Hepatocyte (in vitro differentiated cells): ENCODE results near the gene SCFD2. TPM values are rescaled to one million over a fixed set of nuclear protein-coding genes. Genes with fewer than 3 reads are reported as not detected.

Source experiments
- DNase-seq: peaks from one replicate; pipeline ENCODE4 v3.0.0-alpha.2; 2016; ENCODE audit warnings: low spot score
- H2AFZ ChIP-seq: fragments of 200-600 bp; sonication (generic); 2 replicates; pipeline ENCODE4 v1.6.0; 2016; ENCODE audit warnings: antibody characterized with exemption, mild to moderate bottlenecking
- H3K27ac ChIP-seq: fragments of 200-600 bp; sonication (generic); 2 replicates; pipeline ENCODE4 v1.5.1; 2016; ENCODE audit warnings: mild to moderate bottlenecking
- H3K27me3 ChIP-seq: fragments of 200-600 bp; sonication (generic); 2 replicates; pipeline ENCODE4 v1.6.1; 2016
- H3K36me3 ChIP-seq: fragments of 200-600 bp; sonication (generic); replicated peaks from 2 replicates; pipeline ENCODE4 v1.5.1; 2016; ENCODE audit warnings: low read depth; ENCODE audit not compliant: insufficient read depth
- H3K4me1 ChIP-seq: fragments of 200-600 bp; sonication (generic); 2 replicates; pipeline ENCODE4 v1.5.1; 2016; ENCODE audit warnings: mild to moderate bottlenecking, moderate library complexity; ENCODE audit not compliant: insufficient read depth
- H3K4me2 ChIP-seq: fragments of 200-600 bp; sonication (generic); 2 replicates; pipeline ENCODE4 v1.6.0; 2016
- H3K4me3 ChIP-seq: fragments of 200-600 bp; sonication (generic); 2 replicates; pipeline ENCODE4 v1.5.1; 2016; ENCODE audit warnings: mild to moderate bottlenecking
- H3K79me2 ChIP-seq: fragments of 200-600 bp; sonication (generic); 2 replicates; pipeline ENCODE4 v1.6.0; 2017; ENCODE audit warnings: mild to moderate bottlenecking
- H3K9me2 ChIP-seq: fragments of 200-600 bp; sonication (generic); replicated peaks from 2 replicates; pipeline ENCODE4 v1.6.0; 2017; ENCODE audit warnings: mild to moderate bottlenecking; ENCODE audit not compliant: insufficient read depth
- H3K9me3 ChIP-seq: fragments of 200-600 bp; sonication (generic); 2 replicates; pipeline ENCODE4 v1.5.1; 2016; ENCODE audit warnings: low read depth, mild to moderate bottlenecking
- H4K20me1 ChIP-seq: fragments of 200-600 bp; sonication (generic); 2 replicates; pipeline ENCODE4 v1.6.0; 2016; ENCODE audit warnings: mild to moderate bottlenecking; ENCODE audit not compliant: insufficient read depth, poor library complexity, severe bottlenecking
- CTCF ChIP-seq: fragments of 200-600 bp; sonication (generic); IDR thresholded peaks from 2 replicates; pipeline ENCODE4 v1.5.1; 2016; ENCODE audit warnings: antibody characterized with exemption, mild to moderate bottlenecking; ENCODE audit not compliant: poor library complexity
- EZH2 ChIP-seq: fragments of 200-600 bp; sonication (generic); IDR thresholded peaks from 2 replicates; pipeline ENCODE4 v1.6.1; 2016; ENCODE audit warnings: antibody characterized with exemption, mild to moderate bottlenecking, borderline replicate concordance
- EZH2phosphoT487 ChIP-seq: fragments of 200-600 bp; sonication (generic); IDR thresholded peaks from one replicate; pipeline ENCODE4 v1.6.1; 2018; ENCODE audit warnings: antibody characterized with exemption, mild to moderate bottlenecking, low read depth, moderate library complexity; ENCODE audit not compliant: unreplicated experiment, severe bottlenecking
- WGBS: methylation state at CpG from one replicate; pipeline ENCODE4 v1.1.6; 2016; ENCODE audit warnings: low lambda C conversion rate; ENCODE audit errors: missing lambda C conversion rate; 5-methylcytosine and 5-hydroxymethylcytosine counted together
- polyA plus RNA-seq: library from polyadenylated mRNA; unstranded; fragments of >200 nt; fragmentation: Nextera tagmentation; extraction: Ambion mirVana; gene quantifications from 2 replicates; pipeline ENCODE4 v1.2.1, GENCODE V29; 2016
- total RNA-seq: library from RNA; depleted of rRNA; stranded (reverse); fragments of >200 nt; gene quantifications from 2 replicates; pipeline ENCODE4 v1.2.3, GENCODE V29; 2014

The SCFD2 gene
- total and polyA plus RNA-seq, 2 experiments from 2014 or later: 8.4 to 15.7 TPM

- Histone ChIP-seq H3K79me2 (no peaks in the 10 kb centered on the region), H3K27ac (no peak overlapping the region), H3K27me3 (no peaks in the 10 kb centered on the region), H4K20me1 (no peaks in the 10 kb centered on the region), H3K4me2 (no peak overlapping the region), H3K9me3 (no peaks in the 10 kb centered on the region), H3K4me3 (no peak overlapping the region), H3K9me2 (no peaks in the 10 kb centered on the region), H3K36me3 (no peaks in the 10 kb centered on the region), H3K4me1 (no peaks in the 10 kb centered on the region), H2AFZ (no peak overlapping the region)
- TF ChIP-seq EZH2: no peak
- TF ChIP-seq CTCF: no peak
- TF ChIP-seq EZH2phosphoT487: no peak
- DNase-seq: no peak
- WGBS: 96% methylated on average over 1 of the region's 1 CpG
Measured at GRCh38 chr4:52942936-52943335, 422.9 kb downstream of the SCFD2 start.

- Histone ChIP-seq H3K4me3 (no peak overlapping the region), H3K79me2 (no peaks in the 10 kb centered on the region), H3K36me3 (no peaks in the 10 kb centered on the region), H3K4me2 (no peak overlapping the region), H3K9me2 (no peaks in the 10 kb centered on the region), H4K20me1 (no peaks in the 10 kb centered on the region), H3K9me3 (no peaks in the 10 kb centered on the region), H3K4me1 (no peaks in the 10 kb centered on the region), H3K27ac (no peak overlapping the region), H2AFZ (no peak overlapping the region), H3K27me3 (no peaks in the 10 kb centered on the region)
- TF ChIP-seq EZH2phosphoT487 (no peak), EZH2 (no peak), CTCF (no peak)
- 91% methylated on average over 3 of the region's 3 CpGs for whole genome bisulfite sequencing
- DNase-seq: no peak
Measured at GRCh38 chr4:52941450-52941849, 424.4 kb downstream of the SCFD2 start.

- no peaks in the 10 kb centered on the region for H3K36me3 ChIP-seq
- no peak overlapping the region for H3K4me3 ChIP-seq
- TF ChIP-seq EZH2: no peak
- TF ChIP-seq EZH2phosphoT487: no peak
- no peak for TF ChIP-seq CTCF
- DNase-seq: no peak
- H3K9me2 ChIP-seq: no peaks in the 10 kb centered on the region
- no peak overlapping the region for H3K27ac ChIP-seq
- H3K79me2 ChIP-seq: no peaks in the 10 kb centered on the region
- H3K27me3 ChIP-seq: no peaks in the 10 kb centered on the region
- 77% methylated on average over 2 of the region's 2 CpGs for WGBS
- no peak overlapping the region for H2AFZ ChIP-seq
- no peaks in the 10 kb centered on the region for H3K4me1 ChIP-seq
- no peak overlapping the region for H3K4me2 ChIP-seq
- H4K20me1 ChIP-seq: no peaks in the 10 kb centered on the region
- H3K9me3 ChIP-seq: no peaks in the 10 kb centered on the region
Measured at GRCh38 chr4:52939739-52940138, 426.1 kb downstream of the SCFD2 start.

GRCh38 chr4:52939325-52939724 lies 426.5 kb downstream of the SCFD2 start:
- no peaks in the 10 kb centered on the region for H3K9me2 ChIP-seq
- TF ChIP-seq EZH2phosphoT487: no peak
- no peak for TF ChIP-seq CTCF
- TF ChIP-seq EZH2: no peak

More at GRCh38 chr4:52939325-52939724, 426.5 kb downstream of the SCFD2 start:
- no peaks in the 10 kb centered on the region for H3K4me1 ChIP-seq
- no peak overlapping the region for H3K4me3 ChIP-seq
- no peak overlapping the region for H2AFZ ChIP-seq
- H3K79me2 ChIP-seq: no peaks in the 10 kb centered on the region
- no peaks in the 10 kb centered on the region for H3K9me3 ChIP-seq
- 93% methylated on average over 1 of the region's 1 CpG for WGBS
- DNase-seq: no peak
- no peaks in the 10 kb centered on the region for H3K27me3 ChIP-seq
- H3K4me2 ChIP-seq: no peak overlapping the region
- H3K36me3 ChIP-seq: no peaks in the 10 kb centered on the region
- H3K27ac ChIP-seq: no peak overlapping the region
- H4K20me1 ChIP-seq: no peaks in the 10 kb centered on the region
